CD4-positive, alpha-beta T cell treated with Interleukin-12 subunit alpha and Interleukin-12 subunit beta, for 1 hour (primary cell): ENCODE results near the gene UMODL1.

Experiments
- DNase-seq: peaks from one replicate; pipeline ENCODE4 v3.0.0-alpha.2; 2020

UMODL1 gene

GRCh38 chr21:42141643-42142042, 70.5 kb downstream of the UMODL1 start:
- DNase-seq = no peak

GRCh38 chr21:42142141-42142540, 71.0 kb downstream of the UMODL1 start:
- no peak for DNase-seq

- DNase-seq = no peak
These were observed 71.5 kb downstream of the UMODL1 start for GRCh38 chr21:42142627-42143026.

GRCh38 chr21:42143111-42143510, 72.0 kb downstream of the UMODL1 start:
- DNase-seq = no peak

- no peak for DNase-seq
These were observed 73.1 kb downstream of the UMODL1 start for GRCh38 chr21:42144221-42144620.

- DNase-seq = no peak
These were observed 73.8 kb downstream of the UMODL1 start for GRCh38 chr21:42144679-42145568.

- peak; percentile 75 for DNase-seq
These were observed 74.6 kb downstream of the UMODL1 start for GRCh38 chr21:42145569-42146272.

GRCh38 chr21:42146273-42146805, 75.2 kb downstream of the UMODL1 start:
- no peak for DNase-seq

- DNase-seq = no peak
These were observed 75.7 kb downstream of the UMODL1 start for GRCh38 chr21:42146821-42147220.

GRCh38 chr21:42147386-42148020, 76.4 kb downstream of the UMODL1 start:
- DNase-seq = no peak

GRCh38 chr21:42148097-42148496, 77.0 kb downstream of the UMODL1 start:
- DNase-seq = no peak

GRCh38 chr21:42148584-42148983, 77.5 kb downstream of the UMODL1 start:
- DNase-seq = no peak

- DNase-seq = no peak
These were observed 78.7 kb downstream of the UMODL1 start for GRCh38 chr21:42149656-42150473.

- no peak for DNase-seq
These were observed 79.5 kb downstream of the UMODL1 start for GRCh38 chr21:42150474-42151085.

GRCh38 chr21:42151148-42151947, 80.2 kb downstream of the UMODL1 start:
- no peak for DNase-seq

GRCh38 chr21:42151948-42152220, 80.8 kb downstream of the UMODL1 start:
- DNase-seq = no peak

GRCh38 chr21:42153046-42153686, 82.0 kb downstream of the UMODL1 start:
- DNase-seq = no peak

- DNase-seq = no peak
These were observed 82.6 kb downstream of the UMODL1 start for GRCh38 chr21:42153746-42154145.

- DNase-seq = no peak
These were observed 83.3 kb downstream of the UMODL1 start for GRCh38 chr21:42154237-42155044.
